ENCODE data around the gene ZNF511. TPM values are rescaled to one million over a fixed set of nuclear protein-coding genes. Genes with fewer than 3 reads are reported as not detected.
"Not testable (repeated sequence)": the region's sequence is repeated elsewhere in the genome, so short reads cannot be mapped to it uniquely, and the experiment has no call there.

The ZNF511 gene
- total and polyA plus RNA-seq, 4 donors = 18.2 to 39.6 (median 32.0) TPM

GRCh38 chr10:133322064-133322709 is 13.5 kb downstream of the ZNF511 start:
- intact Hi-C loops (cut with DNase I); H3K9me3 ChIP-seq (ENCODE audit: control insufficient read depth, low read length); H3K27me3 ChIP-seq (ENCODE audit: control insufficient read depth in 1 of 2, insufficient read depth in 2 of 2, low read length in 1 of 2); ATAC-seq (ENCODE audit: low FRiP score); H3K36me3 ChIP-seq (ENCODE audit: control insufficient read depth in 1 of 2, insufficient read depth in 2 of 2, low read length in 1 of 2); H3K4me3 ChIP-seq (ENCODE audit: low read length in 2 of 2); DNase-seq; H3K4me1 ChIP-seq (ENCODE audit: control insufficient read depth in 1 of 2, insufficient read depth in 2 of 2, low read length in 2 of 2); H3K27ac ChIP-seq (ENCODE audit: low read depth in 1 of 2, low read length in 2 of 2): not testable (repeated sequence)
- 80 to 81% methylated on average over 12 of the region's 14 CpGs for WGBS, 2 donors

- intact Hi-C loops (cut with DNase I) = no loop called here
- ATAC-seq (ENCODE audit: low FRiP score) (no peak), DNase-seq (peak in 1 of 2 donors; percentile 51)
- H3K27me3 ChIP-seq (ENCODE audit: control insufficient read depth in 1 of 2, insufficient read depth in 2 of 2, low read length in 1 of 2) = peaks cover 0 to 1% of the 10 kb centered on the region in 2 donors
- no peaks in the 10 kb centered on the region for H3K9me3 ChIP-seq (ENCODE audit: control insufficient read depth, low read length)
- no peak overlapping the region for H3K27ac ChIP-seq (ENCODE audit: low read depth in 1 of 2, low read length in 2 of 2)
- WGBS, 2 donors = 12 to 14% methylated on average over 10 to 13 of the region's 13 CpGs
- H3K4me1 ChIP-seq (ENCODE audit: control insufficient read depth in 1 of 2, insufficient read depth in 2 of 2, low read length in 2 of 2) = no peaks in the 10 kb centered on the region
- no peaks in the 10 kb centered on the region for H3K36me3 ChIP-seq (ENCODE audit: control insufficient read depth in 1 of 2, insufficient read depth in 2 of 2, low read length in 1 of 2)
- no peak overlapping the region for H3K4me3 ChIP-seq (ENCODE audit: low read length in 2 of 2)
Measured at GRCh38 chr10:133324198-133324792, 15.6 kb downstream of the ZNF511 start.

- no peak for ATAC-seq (ENCODE audit: low FRiP score)
Measured at GRCh38 chr10:133324857-133325260, 16.1 kb downstream of the ZNF511 start.

GRCh38 chr10:133325440-133326222 is 16.9 kb downstream of the ZNF511 start:
- Histone ChIP-seq H3K9me3 (ENCODE audit: control insufficient read depth, low read length) (no peaks in the 10 kb centered on the region), H3K36me3 (ENCODE audit: control insufficient read depth in 1 of 2, insufficient read depth in 2 of 2, low read length in 1 of 2) (no peaks in the 10 kb centered on the region), H3K27ac (ENCODE audit: low read depth in 1 of 2, low read length in 2 of 2) (no peak overlapping the region), H3K27me3 (ENCODE audit: control insufficient read depth in 1 of 2, insufficient read depth in 2 of 2, low read length in 1 of 2) (peaks cover 0 to 1% of the 10 kb centered on the region in 2 donors), H3K4me1 (ENCODE audit: control insufficient read depth in 1 of 2, insufficient read depth in 2 of 2, low read length in 2 of 2) (no peaks in the 10 kb centered on the region), H3K4me3 (ENCODE audit: low read length in 2 of 2) (peak overlapping the region; percentile 16 to 40)
- WGBS, 2 donors = 1% methylated on average over 75 to 91 of the region's 91 CpGs
- intact Hi-C loops (cut with DNase I) = loop anchor here in 1 of 2 donors (5.0 kb wide), 1 partner anchor 282 kb away; no protein-coding TSS in a partner anchor
- DNase-seq (peak in 1 of 2 donors; percentile 47), ATAC-seq (ENCODE audit: low FRiP score) (no peak)

More at GRCh38 chr10:133324857-133325260, 16.1 kb downstream of the ZNF511 start:
- Histone ChIP-seq H3K27me3 (ENCODE audit: control insufficient read depth in 1 of 2, insufficient read depth in 2 of 2, low read length in 1 of 2) (peaks cover 0 to 1% of the 10 kb centered on the region in 2 donors), H3K27ac (ENCODE audit: low read depth in 1 of 2, low read length in 2 of 2) (no peak overlapping the region), H3K4me3 (ENCODE audit: low read length in 2 of 2) (no peak overlapping the region), H3K4me1 (ENCODE audit: control insufficient read depth in 1 of 2, insufficient read depth in 2 of 2, low read length in 2 of 2) (no peaks in the 10 kb centered on the region), H3K36me3 (ENCODE audit: control insufficient read depth in 1 of 2, insufficient read depth in 2 of 2, low read length in 1 of 2) (no peaks in the 10 kb centered on the region), H3K9me3 (ENCODE audit: control insufficient read depth, low read length) (no peaks in the 10 kb centered on the region)
- WGBS, 2 donors = 16 to 19% methylated on average over 20 of the region's 20 CpGs
- DNase-seq = peak in 1 of 2 donors; percentile 54
- intact Hi-C loops (cut with DNase I) = loop anchor here in 1 of 2 donors (5.0 kb wide), 1 partner anchor 282 kb away; no protein-coding TSS in a partner anchor

- Histone ChIP-seq H3K36me3 (ENCODE audit: control insufficient read depth in 1 of 2, insufficient read depth in 2 of 2, low read length in 1 of 2) (no peaks in the 10 kb centered on the region), H3K4me3 (ENCODE audit: low read length in 2 of 2) (peak overlapping the region in 1 of 2 donors; percentile 16), H3K4me1 (ENCODE audit: control insufficient read depth in 1 of 2, insufficient read depth in 2 of 2, low read length in 2 of 2) (no peaks in the 10 kb centered on the region), H3K9me3 (ENCODE audit: control insufficient read depth, low read length) (no peaks in the 10 kb centered on the region), H3K27ac (ENCODE audit: low read depth in 1 of 2, low read length in 2 of 2) (no peak overlapping the region), H3K27me3 (ENCODE audit: control insufficient read depth in 1 of 2, insufficient read depth in 2 of 2, low read length in 1 of 2) (peaks cover 0 to 1% of the 10 kb centered on the region in 2 donors)
- DNase-seq (no peak), ATAC-seq (ENCODE audit: low FRiP score) (no peak)
- intact Hi-C loops (cut with DNase I) = loop anchor here in 1 of 2 donors (5.0 kb wide), 1 partner anchor 281 kb away; no protein-coding TSS in a partner anchor
- 32 to 36% methylated on average over 9 of the region's 9 CpGs for WGBS, 2 donors
Measured at GRCh38 chr10:133326223-133326551, 17.5 kb downstream of the ZNF511 start.

GRCh38 chr10:133326745-133327650 is 18.3 kb downstream of the ZNF511 start:
- 31 to 32% methylated on average over 26 to 28 of the region's 28 CpGs for WGBS, 2 donors
- no peak for ATAC-seq (ENCODE audit: low FRiP score)

GRCh38 chr10:133327651-133328357 is 19.1 kb downstream of the ZNF511 start:
- Histone ChIP-seq H3K36me3 (ENCODE audit: control insufficient read depth in 1 of 2, insufficient read depth in 2 of 2, low read length in 1 of 2) (no peaks in the 10 kb centered on the region), H3K4me1 (ENCODE audit: control insufficient read depth in 1 of 2, insufficient read depth in 2 of 2, low read length in 2 of 2) (no peaks in the 10 kb centered on the region), H3K4me3 (ENCODE audit: low read length in 2 of 2) (no peak overlapping the region), H3K27ac (ENCODE audit: low read depth in 1 of 2, low read length in 2 of 2) (no peak overlapping the region), H3K9me3 (ENCODE audit: control insufficient read depth, low read length) (no peaks in the 10 kb centered on the region), H3K27me3 (ENCODE audit: control insufficient read depth in 1 of 2, insufficient read depth in 2 of 2, low read length in 1 of 2) (peaks cover 0 to 1% of the 10 kb centered on the region in 2 donors)
- ATAC-seq (ENCODE audit: low FRiP score) = no peak
- 40 to 46% methylated on average over 11 to 12 of the region's 12 CpGs for WGBS, 2 donors
- intact Hi-C loops (cut with DNase I) = loop anchor here in 1 of 2 donors (5.0 kb wide), 1 partner anchor 279 kb away; no protein-coding TSS in a partner anchor
- DNase-seq = peak in 1 of 2 donors; percentile 39

More at GRCh38 chr10:133326745-133327650, 18.3 kb downstream of the ZNF511 start:
- Histone ChIP-seq H3K4me3 (ENCODE audit: low read length in 2 of 2) (no peak overlapping the region), H3K27me3 (ENCODE audit: control insufficient read depth in 1 of 2, insufficient read depth in 2 of 2, low read length in 1 of 2) (peaks cover 0 to 1% of the 10 kb centered on the region in 2 donors), H3K27ac (ENCODE audit: low read depth in 1 of 2, low read length in 2 of 2) (no peak overlapping the region), H3K36me3 (ENCODE audit: control insufficient read depth in 1 of 2, insufficient read depth in 2 of 2, low read length in 1 of 2) (no peaks in the 10 kb centered on the region), H3K4me1 (ENCODE audit: control insufficient read depth in 1 of 2, insufficient read depth in 2 of 2, low read length in 2 of 2) (no peaks in the 10 kb centered on the region), H3K9me3 (ENCODE audit: control insufficient read depth, low read length) (no peaks in the 10 kb centered on the region)
- peak in 1 of 2 donors; percentile 35 for DNase-seq
- intact Hi-C loops (cut with DNase I) = loop anchor here in 1 of 2 donors (5.0 kb wide), 1 partner anchor 280 kb away; no protein-coding TSS in a partner anchor
